Gastrocnemius medialis (tissue), 4 donors: Measurements from ENCODE around the gene ARV1.

ENCODE experiments used
- CTCF ChIP-seq, 5 experiments: fragments of 450-650 bp in 3 of 5; fragments of 200-600 bp in 2 of 5; sonication (generic) in 2 of 5; IDR thresholded peaks in 4 of 5; conservative IDR thresholded peaks in 1 of 5; 1 replicate in 4 of 5; 2 replicates in 1 of 5; pipeline ENCODE4 v1.5.1; 2016 to 2019; ENCODE audit warnings: antibody characterized with exemption in 5 of 5, mild to moderate bottlenecking in 3 of 5, moderate library complexity in 3 of 5
- POLR2A ChIP-seq, 2 donors: fragments of 450-650 bp; IDR thresholded peaks; one replicate each; pipeline ENCODE4 v1.6.1; 2017; ENCODE audit warnings: antibody characterized with exemption in 2 of 2, mild to moderate bottlenecking in 2 of 2, moderate library complexity in 2 of 2

- TF ChIP-seq CTCF (IDR thresholded peaks at IDR 0.05 in 4 of 5, conservative IDR thresholded peaks at IDR 0.05 in 1 of 5) (no peak), POLR2A (IDR thresholded peaks at IDR 0.05) (no peak)
Observed at GRCh38 chr1:231037585-231038517, 59.0 kb downstream of the ARV1 start.
